Stimulated activated CD4-positive, alpha-beta T cell treated with anti-CD3 and anti-CD28 coated beads, Interleukin-12 subunit alpha, Interleukin-12 subunit beta, amount 100 ng/mL, for 48 hours (primary cell): ENCODE measurements around the gene RNU5B-1.
"Not testable (repeated sequence)": the region's sequence is repeated elsewhere in the genome, so short reads cannot be mapped to it uniquely, and the experiment has no call there.

Experiments
- DNase-seq, 3 donors: peaks; one replicate each; pipeline ENCODE4 v3.0.0-alpha.2; 2020; ENCODE audit warnings: low read depth in 2 of 3, low spot score in 1 of 3

The RNU5B-1 gene

DNA sequence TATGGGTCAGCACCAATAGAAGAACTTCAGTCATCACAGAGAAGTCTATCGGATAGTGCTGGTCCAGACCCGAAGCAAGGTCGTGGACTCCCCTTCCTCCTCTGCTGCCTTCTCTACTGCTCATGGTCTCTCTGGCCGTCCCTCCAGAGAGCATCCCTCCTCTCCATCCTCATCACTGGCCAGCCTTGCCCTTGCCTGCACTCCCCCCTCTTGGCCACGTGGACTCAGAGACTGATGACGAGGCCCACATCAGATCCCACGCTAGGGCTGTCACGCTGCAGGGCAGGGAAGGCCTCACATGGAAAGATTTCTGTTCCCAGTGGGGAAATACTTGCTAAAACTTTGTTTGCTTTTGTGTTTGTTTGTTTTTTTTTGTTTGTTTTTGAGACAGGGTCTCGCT is 38.0 kb downstream of the RNU5B-1 start:
- no peak for DNase-seq

DNA sequence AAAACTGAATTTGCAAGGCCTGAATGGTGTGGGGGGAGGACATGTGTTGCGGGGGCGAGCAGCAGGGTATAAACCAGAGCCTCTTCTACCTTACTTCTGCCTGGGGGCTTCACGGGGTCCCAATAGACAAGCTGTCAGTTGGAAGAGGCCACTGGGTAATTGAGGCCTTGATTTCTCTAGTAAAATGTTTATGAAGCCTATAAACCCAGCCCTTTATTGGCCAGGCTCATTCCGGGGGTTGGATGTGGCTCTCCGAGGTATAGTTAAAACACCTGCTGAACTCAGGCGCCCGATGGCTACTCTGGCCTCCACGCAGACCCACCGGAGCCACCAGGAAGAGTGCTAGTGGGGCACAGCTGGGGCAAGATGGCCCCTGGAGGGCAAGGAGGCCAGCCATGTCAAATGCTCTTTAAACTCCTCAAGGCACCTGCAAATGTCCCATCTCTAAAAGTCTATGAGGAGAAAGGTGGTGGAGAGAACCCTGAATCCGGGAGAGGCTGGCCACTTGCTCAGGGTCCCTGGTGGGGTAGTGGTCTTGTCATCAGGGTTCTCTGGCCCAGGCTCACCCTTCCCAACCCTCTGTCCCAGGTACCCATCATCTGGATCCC is 39.0 kb downstream of the RNU5B-1 start:
- no peak for DNase-seq

DNA sequence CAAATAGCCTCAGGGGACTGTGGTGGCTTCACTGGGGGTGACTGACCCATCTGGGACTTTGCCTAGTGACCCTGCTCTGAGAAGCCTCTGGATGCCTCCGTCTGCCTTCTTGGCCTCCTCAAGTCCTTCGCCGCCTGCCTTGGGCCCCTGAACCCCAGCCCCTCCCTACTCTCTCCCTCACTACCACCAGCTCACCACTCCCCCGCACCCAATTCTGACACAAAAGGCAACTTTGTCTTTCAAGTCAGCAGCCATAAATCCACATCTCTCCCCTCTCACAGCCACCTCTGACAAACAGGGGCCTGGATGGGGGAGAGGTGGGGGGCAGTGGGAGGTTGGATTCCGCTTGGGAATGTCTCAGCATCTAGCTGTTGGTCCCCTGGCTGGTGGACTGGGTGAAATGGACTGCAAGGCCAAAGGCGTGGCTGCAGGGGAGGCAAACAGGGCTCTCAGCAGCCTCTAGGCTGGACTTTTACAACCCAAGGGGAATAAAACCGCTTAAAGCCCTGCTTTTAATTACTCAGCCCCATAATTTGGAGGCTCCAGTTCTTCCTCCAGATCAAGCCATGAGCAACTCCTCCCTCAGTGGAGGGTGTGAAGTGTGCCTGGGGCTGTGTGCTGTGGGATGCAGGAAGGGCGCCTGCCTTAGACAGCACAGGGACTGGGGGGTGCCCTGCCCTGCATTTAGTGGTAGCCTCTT is 39.9 kb downstream of the RNU5B-1 start:
- DNase-seq = no peak

DNA sequence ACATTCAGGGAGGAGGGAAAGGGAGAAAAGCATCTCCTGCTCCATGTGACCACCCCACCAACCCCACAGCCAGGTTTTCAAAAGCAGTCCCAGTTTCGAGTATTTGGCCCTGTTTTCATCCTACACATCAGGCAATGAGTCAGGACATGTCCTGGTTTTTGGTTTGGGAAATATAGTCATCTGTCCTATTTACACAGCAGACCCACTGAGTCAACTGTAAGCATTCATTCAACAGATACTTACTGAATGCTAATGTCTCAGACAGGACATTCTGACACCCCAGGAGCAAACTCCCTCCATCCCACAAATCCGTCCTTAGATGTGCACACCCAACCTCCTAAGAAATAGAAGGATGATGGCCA is 40.4 kb downstream of the RNU5B-1 start:
- DNase-seq = no peak

DNA sequence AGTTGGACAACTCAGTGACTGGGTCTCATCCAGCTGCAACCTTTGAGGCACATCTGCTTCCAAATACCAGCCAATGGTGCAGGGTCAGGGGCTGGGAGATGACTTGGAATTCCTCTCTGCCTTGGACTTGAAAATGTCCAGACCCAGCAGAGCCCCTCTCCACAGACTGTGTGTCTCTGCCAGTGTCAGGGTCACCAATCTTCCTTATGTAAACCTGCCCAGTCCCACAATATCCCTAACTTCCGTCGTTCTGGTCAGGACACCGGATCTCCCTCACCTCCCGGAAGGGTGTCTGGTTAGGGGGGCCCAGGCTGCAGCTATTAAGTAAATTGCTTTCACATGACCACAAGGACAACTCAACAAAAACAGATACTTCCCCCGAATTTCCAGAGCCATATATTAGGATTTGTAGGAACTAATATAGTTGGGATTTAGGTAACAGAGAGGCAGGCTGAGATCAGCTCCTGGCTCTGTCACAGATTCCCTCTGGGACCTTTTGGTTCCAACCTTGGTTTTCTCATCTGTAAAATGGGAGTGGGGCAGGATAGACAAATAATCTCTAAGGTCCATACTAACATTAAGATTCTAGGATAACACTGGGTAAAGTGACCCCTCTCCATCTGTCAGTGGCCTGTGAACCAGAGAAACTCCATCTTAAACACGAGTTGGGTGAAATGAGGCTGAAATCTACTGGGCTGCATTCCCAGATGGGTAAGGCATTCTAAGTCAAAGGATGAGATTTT is 42.5 kb downstream of the RNU5B-1 start:
- DNase-seq = no peak

DNA sequence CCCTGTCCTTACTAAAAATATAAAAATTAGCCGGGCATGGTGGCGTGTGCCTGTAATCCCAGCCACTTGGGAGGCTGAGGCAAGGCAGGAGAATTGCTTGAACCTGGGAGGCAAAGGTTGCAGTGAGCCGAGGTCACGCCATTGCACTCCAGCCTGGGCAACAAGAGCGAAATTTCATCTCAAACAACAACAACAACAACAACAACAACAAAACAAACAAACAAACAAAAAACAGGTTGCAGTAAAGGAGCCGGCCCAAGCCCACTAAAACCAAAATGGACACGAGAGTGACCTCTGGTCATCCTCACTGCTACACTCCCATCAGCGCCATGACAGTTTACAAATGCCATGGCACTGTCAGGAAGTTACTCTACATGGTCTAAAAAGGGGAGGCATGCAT is 43.3 kb downstream of the RNU5B-1 start:
- DNase-seq = not testable (repeated sequence)

GRCh38 chr15:65349338-65349737 is 44.9 kb downstream of the RNU5B-1 start:
- DNase-seq = no peak

DNA sequence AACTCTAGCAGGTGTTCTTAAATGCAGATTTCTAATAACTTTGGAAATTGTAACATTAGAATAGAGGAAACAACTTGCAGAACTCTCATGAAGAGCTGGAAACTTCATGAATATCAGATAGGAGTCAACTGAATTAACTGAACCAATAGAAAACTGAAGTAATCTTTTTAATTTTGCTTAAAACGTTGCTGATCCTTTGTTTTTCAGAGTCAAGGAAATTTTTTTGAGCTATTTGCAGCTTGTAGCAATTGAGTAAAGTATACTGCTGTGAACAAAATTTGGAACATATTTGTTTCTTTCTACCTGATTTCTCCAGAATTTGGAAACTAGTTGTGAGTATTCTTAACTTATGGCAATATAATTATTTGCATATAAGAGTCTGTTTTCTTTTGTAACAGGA is 47.5 kb downstream of the RNU5B-1 start:
- DNase-seq = not testable (repeated sequence)
